ENCODE results near the gene TTYH1. TPM values are rescaled to one million over a fixed set of nuclear protein-coding genes. Genes with fewer than 3 reads are reported as not detected.

The TTYH1 gene
- polyA plus RNA-seq, 1 experiment: not detected

GRCh38 chr19:54451997-54452396 is 36.7 kb downstream of the TTYH1 start:
- Histone ChIP-seq H3K27ac (ENCODE audit: low read depth, low read length) (no peak overlapping the region), H3K9me3 (ENCODE audit: control insufficient read depth, insufficient read depth, low read length) (no peaks in the 10 kb centered on the region; the same call in 1 of the 2 replicates), H3K4me3 (ENCODE audit: low read depth, low read length) (no peak overlapping the region), H3K27me3 (ENCODE audit: control insufficient read depth, insufficient read depth, low read length) (no peaks in the 10 kb centered on the region)
- no peak for DNase-seq (ENCODE audit: low read depth, low spot score)
- TF ChIP-seq CTCF (IDR thresholded peaks at IDR 0.05; ENCODE audit: low read depth, low read length): no peak
- POLR2A ChIA-PET: interaction anchor here (4.6 kb wide), 1 partner anchor 9 kb away, joined by 87 read pairs; the partner anchor contains the start of gene LENG9
- CTCF ChIA-PET: no interaction called here

GRCh38 chr19:54452626-54453025 is 37.4 kb downstream of the TTYH1 start:
- no peaks in the 10 kb centered on the region; the same call in 1 of the 2 replicates for H3K9me3 ChIP-seq (ENCODE audit: control insufficient read depth, insufficient read depth, low read length)
- ChIA-PET CTCF (no interaction called here), POLR2A (no interaction called here)
- no peak overlapping the region for H3K4me3 ChIP-seq (ENCODE audit: low read depth, low read length)
- no peak for TF ChIP-seq CTCF (IDR thresholded peaks at IDR 0.05; ENCODE audit: low read depth, low read length)
- no peak for DNase-seq (ENCODE audit: low read depth, low spot score)
- no peaks in the 10 kb centered on the region for H3K27me3 ChIP-seq (ENCODE audit: control insufficient read depth, insufficient read depth, low read length)
- no peak overlapping the region for H3K27ac ChIP-seq (ENCODE audit: low read depth, low read length)

- CTCF ChIA-PET: interaction anchor here (1.2 kb wide), 1 partner anchor 24 kb away, joined by 3 read pairs; no protein-coding TSS in a partner anchor
- no peak overlapping the region for H3K4me3 ChIP-seq (ENCODE audit: low read depth, low read length)
- POLR2A ChIA-PET: interaction anchor here (1.3 kb wide), 1 partner anchor 8 kb away, joined by 3 read pairs; no protein-coding TSS in a partner anchor
- H3K27ac ChIP-seq (ENCODE audit: low read depth, low read length): no peak overlapping the region
- no peak for DNase-seq (ENCODE audit: low read depth, low spot score)
- no peaks in the 10 kb centered on the region; the same call in 1 of the 2 replicates for H3K9me3 ChIP-seq (ENCODE audit: control insufficient read depth, insufficient read depth, low read length)
- no peaks in the 10 kb centered on the region for H3K27me3 ChIP-seq (ENCODE audit: control insufficient read depth, insufficient read depth, low read length)
- no peak for TF ChIP-seq CTCF (IDR thresholded peaks at IDR 0.05; ENCODE audit: low read depth, low read length)
These were observed 38.9 kb downstream of the TTYH1 start for GRCh38 chr19:54453921-54454780.

GRCh38 chr19:54454781-54455675 is 39.8 kb downstream of the TTYH1 start:
- DNase-seq (ENCODE audit: low read depth, low spot score): no peak
- Histone ChIP-seq H3K27ac (ENCODE audit: low read depth, low read length) (no peak overlapping the region), H3K9me3 (ENCODE audit: control insufficient read depth, insufficient read depth, low read length) (no peaks in the 10 kb centered on the region; the same call in 1 of the 2 replicates), H3K4me3 (ENCODE audit: low read depth, low read length) (no peak overlapping the region), H3K27me3 (ENCODE audit: control insufficient read depth, insufficient read depth, low read length) (no peaks in the 10 kb centered on the region)
- no peak for TF ChIP-seq CTCF (IDR thresholded peaks at IDR 0.05; ENCODE audit: low read depth, low read length)
- POLR2A ChIA-PET: no interaction called here
- CTCF ChIA-PET: interaction anchor here (1.2 kb wide), 1 partner anchor 23 kb away, joined by 3 read pairs; no protein-coding TSS in a partner anchor

Measured in AG04450 (cell line).